GM18951 (cell line): ENCODE measurements around the gene UQCC5.

Experiments used
- POLR2A ChIP-seq: IDR thresholded peaks from 4 replicates; pipeline ENCODE4 v1.6.1; 2011; ENCODE audit warnings: mild to moderate bottlenecking; ENCODE audit not compliant: insufficient read length, insufficient read depth; ENCODE audit errors: extremely low read depth
- in situ Hi-C: fragments of 300-500 bp; cut with MboI; formaldehyde crosslinking; loops from one replicate; pipeline ENCODE4 v1.12.0; 2022; ENCODE audit warnings: low sequenced_read_pairs, mixed read lengths, inconsistent platforms; ENCODE audit not compliant: unreplicated experiment

The UQCC5 gene, protein sequence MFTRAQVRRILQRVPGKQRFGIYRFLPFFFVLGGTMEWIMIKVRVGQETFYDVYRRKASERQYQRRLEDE

DNA sequence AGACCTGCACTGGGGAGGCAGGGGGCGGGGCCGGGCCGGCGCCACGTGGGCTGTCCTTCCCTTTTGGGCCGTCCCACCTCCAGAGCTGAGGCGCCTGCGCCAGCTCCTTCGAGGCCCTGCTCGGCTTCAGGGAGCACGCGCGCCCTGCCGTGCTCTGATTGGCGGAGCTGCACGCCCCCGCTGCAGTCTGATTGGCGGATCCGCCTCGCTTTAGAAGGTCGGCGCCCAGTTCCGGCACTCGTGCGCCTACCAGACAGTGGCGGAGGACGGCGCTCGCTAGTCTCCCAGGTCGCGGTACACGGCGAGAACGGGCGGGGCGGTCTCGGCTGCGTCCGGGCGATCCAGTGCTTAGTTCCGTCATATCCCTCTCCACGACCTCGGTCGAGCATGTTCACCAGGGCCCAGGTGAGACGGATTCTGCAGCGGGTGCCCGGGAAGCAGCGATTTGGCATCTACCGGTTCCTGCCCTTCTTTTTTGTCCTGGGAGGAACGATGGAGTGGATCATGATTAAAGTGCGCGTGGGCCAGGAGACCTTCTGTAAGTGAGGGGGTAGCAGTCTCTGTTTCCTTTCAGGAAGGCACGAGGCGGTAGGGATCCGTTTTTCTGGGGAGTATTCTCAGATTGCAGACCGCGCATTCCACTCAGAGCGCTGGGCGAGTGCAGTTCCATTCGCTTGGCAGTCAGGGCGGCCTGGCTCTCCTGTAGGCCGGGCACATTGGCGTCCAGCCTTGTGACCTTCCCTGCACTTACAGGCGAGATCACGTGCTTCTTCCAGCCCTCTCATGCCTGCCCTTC lies at the start of gene UQCC5:
Gene UQCC5 (plus strand): TSS at position 237 of the 796 bp plus-strand sequence. CDS start 151 bp downstream, at position 388.
- in situ Hi-C loops, result no loop called here
- peak; percentile 99 for TF ChIP-seq POLR2A

DNA sequence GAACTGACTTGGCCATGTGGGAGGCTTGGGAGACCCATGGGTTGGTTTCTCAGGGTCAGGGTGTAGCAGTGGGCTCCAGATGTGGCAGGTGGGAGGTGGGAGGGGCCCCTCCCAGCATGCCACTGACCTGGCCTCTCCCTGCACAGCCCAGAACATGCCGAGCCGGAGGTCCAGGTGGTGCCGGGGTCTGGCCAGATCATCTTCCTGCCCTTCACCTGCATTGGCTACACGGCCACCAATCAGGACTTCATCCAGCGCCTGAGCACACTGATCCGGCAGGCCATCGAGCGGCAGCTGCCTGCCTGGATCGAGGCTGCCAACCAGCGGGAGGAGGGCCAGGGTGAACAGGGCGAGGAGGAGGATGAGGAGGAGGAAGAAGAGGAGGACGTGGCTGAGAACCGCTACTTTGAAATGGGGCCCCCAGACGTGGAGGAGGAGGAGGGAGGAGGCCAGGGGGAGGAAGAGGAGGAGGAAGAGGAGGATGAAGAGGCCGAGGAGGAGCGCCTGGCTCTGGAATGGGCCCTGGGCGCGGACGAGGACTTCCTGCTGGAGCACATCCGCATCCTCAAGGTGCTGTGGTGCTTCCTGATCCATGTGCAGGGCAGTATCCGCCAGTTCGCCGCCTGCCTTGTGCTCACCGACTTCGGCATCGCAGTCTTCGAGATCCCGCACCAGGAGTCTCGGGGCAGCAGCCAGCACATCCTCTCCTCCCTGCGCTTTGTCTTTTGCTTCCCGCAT lies 49.2 kb upstream of the UQCC5 start:
- in situ Hi-C loops, result no loop called here
- TF ChIP-seq POLR2A, result no peak

DNA sequence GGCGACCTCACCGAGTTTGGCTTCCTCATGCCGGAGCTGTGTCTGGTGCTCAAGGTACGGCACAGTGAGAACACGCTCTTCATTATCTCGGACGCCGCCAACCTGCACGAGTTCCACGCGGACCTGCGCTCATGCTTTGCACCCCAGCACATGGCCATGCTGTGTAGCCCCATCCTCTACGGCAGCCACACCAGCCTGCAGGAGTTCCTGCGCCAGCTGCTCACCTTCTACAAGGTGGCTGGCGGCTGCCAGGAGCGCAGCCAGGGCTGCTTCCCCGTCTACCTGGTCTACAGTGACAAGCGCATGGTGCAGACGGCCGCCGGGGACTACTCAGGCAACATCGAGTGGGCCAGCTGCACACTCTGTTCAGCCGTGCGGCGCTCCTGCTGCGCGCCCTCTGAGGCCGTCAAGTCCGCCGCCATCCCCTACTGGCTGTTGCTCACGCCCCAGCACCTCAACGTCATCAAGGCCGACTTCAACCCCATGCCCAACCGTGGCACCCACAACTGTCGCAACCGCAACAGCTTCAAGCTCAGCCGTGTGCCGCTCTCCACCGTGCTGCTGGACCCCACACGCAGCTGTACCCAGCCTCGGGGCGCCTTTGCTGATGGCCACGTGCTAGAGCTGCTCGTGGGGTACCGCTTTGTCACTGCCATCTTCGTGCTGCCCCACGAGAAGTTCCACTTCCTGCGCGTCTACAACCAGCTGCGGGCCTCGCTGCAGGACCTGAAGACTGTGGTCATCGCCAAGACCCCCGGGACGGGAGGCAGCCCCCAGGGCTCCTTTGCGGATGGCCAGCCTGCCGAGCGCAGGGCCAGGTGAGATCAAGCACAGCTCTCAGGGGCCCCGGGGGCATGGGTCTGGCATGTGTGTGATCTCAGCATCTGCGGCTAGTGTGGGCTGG lies 48.4 kb upstream of the UQCC5 start:
- no peak for TF ChIP-seq POLR2A
- in situ Hi-C loops, result no loop called here

DNA sequence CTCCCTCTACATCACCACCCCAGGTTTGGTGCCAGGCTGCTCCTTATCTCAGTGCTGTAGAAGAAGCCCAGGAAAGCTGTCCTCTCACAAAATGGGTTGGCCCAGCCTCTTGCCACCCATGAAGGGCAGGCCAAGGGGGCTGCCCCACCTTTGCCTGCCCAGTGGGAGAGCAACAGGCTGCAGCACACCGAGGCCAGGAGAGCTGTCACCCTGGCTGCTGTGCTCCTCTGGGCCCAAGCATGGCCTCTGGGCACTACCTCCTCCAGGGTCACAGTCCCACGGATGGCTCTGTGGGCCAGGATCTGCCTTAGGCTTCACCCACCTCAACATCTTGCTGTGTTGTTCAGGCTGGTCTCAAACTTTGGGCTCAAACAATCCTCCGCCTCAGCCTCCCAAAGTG lies 47.7 kb upstream of the UQCC5 start:
- no peak for TF ChIP-seq POLR2A
- in situ Hi-C loops, result no loop called here

DNA sequence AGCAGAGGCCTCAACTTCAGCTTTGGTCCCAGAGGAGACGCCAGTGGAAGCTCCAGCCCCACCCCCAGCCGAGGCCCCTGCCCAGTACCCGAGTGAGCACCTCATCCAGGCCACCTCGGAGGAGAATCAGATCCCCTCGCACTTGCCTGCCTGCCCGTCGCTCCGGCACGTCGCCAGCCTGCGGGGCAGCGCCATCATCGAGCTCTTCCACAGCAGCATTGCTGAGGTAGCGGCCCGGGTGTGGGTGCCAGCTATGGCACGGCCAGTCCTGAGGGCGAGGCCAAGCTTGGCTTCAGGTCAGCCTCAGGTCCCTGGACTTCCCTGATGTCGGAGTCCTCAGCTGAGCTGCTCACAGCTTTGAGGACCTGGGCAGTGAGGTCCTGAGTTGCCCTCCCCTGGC lies 47.0 kb upstream of the UQCC5 start:
- in situ Hi-C loops, result no loop called here

DNA sequence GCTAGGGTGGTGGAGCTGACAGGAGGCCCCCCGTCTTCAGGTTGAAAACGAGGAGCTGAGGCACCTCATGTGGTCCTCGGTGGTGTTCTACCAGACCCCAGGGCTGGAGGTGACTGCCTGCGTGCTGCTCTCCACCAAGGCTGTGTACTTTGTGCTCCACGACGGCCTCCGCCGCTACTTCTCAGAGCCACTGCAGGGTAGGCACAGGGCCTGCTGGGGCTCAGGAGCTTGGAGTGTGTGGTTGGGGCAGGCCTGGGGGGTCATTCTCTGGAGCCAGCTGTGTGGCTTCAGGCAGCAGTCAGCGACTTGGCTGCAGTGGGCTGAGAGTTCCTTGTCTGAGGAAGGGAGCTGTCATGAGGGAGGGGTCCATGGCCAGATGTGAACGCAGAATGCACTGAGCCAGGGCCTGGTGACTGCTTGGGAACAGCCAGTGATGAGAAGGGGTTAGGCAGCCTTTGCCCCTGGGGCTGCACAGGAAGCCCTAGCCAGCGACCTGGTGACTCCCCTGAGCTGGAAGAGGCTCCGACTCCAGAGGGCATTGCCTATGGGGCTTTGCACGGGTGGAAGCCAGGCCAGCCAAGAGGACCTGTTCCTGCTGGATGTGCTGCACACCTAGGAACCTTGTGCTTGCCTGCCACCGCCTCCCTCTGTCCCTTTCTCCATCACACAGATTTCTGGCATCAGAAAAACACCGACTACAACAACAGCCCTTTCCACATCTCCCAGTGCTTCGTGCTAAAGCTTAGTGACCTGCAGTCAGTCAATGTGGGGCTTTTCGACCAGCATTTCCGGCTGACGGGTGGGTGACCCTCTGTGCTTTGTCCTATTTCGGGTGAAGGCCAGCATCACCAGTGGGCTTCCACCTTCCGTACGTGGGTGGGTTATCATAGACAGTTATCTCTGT lies 46.1 kb upstream of the UQCC5 start:
- in situ Hi-C loops, result no loop called here
- TF ChIP-seq POLR2A, result no peak

More for the DNA sequence above, 47.0 kb upstream of the UQCC5 start:
- no peak for TF ChIP-seq POLR2A

DNA sequence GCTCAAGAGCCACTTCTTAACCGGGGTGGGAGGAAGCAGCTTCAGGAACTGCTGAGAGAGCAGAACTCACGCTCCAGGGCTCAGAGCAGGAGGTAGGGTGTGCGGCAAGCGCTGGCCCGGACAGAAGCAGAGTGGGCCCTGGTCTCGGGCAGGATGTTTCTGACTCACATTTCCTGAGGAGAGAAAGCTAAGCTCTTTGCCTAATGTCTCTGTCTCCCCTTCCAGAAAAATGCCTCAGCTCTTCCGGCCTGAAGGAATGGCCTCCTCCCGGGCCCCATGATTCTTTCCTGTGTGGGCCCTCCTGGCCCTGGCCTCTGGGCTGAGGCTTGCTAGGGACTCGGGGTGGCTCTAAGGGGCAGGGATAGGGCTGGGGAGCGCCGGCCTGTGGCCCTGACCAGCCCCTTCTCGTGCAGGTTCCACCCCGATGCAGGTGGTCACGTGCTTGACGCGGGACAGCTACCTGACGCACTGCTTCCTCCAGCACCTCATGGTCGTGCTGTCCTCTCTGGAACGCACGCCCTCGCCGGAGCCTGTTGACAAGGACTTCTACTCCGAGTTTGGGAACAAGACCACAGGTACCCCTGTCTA lies 45.4 kb upstream of the UQCC5 start:
- TF ChIP-seq POLR2A, result no peak
- in situ Hi-C loops, result no loop called here

DNA sequence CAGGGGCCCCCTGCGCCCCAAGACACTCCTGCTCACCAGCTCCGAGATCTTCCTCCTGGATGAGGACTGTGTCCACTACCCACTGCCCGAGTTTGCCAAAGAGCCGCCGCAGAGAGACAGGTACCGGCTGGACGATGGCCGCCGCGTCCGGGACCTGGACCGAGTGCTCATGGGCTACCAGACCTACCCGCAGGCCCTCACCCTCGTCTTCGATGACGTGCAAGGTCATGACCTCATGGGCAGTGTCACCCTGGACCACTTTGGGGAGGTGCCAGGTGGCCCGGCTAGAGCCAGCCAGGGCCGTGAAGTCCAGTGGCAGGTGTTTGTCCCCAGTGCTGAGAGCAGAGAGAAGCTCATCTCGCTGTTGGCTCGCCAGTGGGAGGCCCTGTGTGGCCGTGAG lies 44.3 kb upstream of the UQCC5 start:
- TF ChIP-seq POLR2A, result no peak
- in situ Hi-C loops, result no loop called here

DNA sequence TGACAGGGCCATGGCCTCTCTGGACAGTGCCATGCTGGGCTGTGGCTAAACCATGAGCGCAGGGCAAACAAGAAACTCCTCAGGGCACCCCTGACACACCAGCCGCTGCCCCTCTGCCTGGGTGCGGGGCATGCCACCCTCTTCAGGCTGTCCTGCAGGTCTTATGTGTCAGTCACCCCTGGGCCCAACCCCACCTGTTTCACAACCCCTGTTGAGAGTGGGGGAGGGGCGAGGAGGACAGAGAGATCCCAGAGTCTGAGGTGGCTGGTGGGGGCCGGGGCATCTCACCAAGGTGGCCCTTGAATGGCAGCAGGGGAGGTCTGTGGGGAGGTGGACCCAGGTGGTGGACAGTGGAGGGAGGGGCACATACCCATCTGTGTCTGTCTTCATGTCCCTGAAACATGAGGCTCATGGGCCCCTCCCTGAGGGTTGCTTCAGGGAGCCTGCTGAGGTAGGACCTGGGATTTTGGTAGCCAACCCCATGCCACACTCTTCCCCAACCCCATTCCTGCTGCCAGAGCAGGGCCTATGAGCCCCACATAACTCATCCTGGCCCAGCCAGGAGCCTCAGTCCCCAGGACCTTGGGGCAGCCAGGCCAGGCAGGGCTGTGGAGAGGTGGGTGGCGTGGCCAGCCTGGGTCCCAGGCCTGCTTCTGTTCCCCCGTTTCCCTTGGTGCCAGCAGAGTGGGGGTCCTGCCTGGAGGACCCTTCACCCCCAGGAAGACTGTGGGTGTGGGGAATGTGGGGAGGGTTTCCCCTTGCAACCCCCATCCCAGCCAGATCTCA lies 43.0 kb upstream of the UQCC5 start:
- TF ChIP-seq POLR2A, result no peak
- in situ Hi-C loops, result no loop called here

DNA sequence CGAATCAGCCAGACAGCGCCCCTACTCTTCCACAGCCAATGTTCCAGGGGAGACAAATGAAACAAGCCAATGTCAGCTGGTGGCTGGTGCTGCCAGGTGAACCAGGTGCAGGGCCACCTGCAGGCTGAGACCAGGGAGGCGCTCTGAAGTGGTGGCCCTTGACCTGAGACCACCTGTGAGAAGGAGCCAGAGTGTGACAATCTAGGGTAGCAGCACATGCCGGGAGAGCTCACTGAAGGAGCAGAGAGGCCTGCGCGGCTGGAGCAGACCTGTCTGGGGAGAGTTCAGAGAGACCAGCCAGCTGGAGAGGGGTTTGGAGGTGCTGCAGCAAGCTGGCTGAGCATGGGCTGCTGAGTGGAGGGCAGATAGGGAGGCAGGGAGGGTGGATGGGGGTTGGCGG lies 42.0 kb upstream of the UQCC5 start:
- in situ Hi-C loops, result no loop called here
- TF ChIP-seq POLR2A, result no peak

DNA sequence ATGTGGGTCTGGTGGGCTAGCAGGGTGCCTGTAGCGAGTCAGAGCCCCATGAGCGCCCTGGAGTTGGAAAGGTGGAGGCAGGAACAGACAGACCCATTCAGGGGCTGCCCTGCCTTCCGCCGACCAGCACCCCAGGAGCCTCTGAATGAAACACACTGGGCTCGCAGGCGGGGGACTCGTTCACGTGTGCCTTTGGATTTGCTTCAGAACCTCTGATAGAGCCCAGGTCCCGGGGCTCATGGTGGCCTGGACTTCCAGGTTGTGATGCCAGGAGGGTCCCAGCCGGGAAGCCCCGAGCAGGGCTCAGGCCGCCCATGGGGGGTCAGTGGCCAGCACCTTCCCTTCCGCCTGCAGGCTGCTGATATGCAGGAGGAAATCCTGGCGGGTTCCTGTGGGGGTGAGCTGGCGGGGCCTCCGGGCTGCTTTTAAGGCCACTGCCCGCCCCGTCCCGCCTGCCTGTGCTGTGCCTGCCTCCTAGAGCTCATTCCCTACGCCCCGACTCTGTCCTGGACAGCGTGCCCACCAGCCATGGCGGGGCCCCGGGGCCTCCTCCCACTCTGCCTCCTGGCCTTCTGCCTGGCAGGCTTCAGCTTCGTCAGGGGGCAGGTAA lies 41.4 kb upstream of the UQCC5 start, which contains the start of gene STAB1:
Gene STAB1 (plus strand): TSS at position 453 of the 610 bp plus-strand sequence. CDS start 76 bp downstream, at position 529.
- no peak for TF ChIP-seq POLR2A
- in situ Hi-C loops, result no loop called here
